Stimulated activated CD4-positive, alpha-beta T cell treated with anti-CD3 and anti-CD28 coated beads, Interleukin-1b, Interleukin-23, amount 100 ng/mL, for 48 hours (primary cell): Measurements from ENCODE around the gene ASCL1.

Experiments
- DNase-seq: peaks from one replicate; pipeline ENCODE4 v3.0.0-alpha.2; 2020

Gene ASCL1

GRCh38 chr12:102953221-102953620, 4.3 kb upstream of the ASCL1 start:
- no peak for DNase-seq

- peak; percentile 49 for DNase-seq
These were observed 3.3 kb upstream of the ASCL1 start for GRCh38 chr12:102954134-102954533.

- DNase-seq = no peak
These were observed 1.3 kb upstream of the ASCL1 start for GRCh38 chr12:102955926-102956737.

- DNase-seq = no peak
These were observed 641 bp upstream of the ASCL1 start for GRCh38 chr12:102956738-102957327.

- DNase-seq = peak; percentile 22
These were observed 777 bp downstream of the ASCL1 start for GRCh38 chr12:102958073-102958829.

- DNase-seq = no peak
These were observed 1.3 kb downstream of the ASCL1 start for GRCh38 chr12:102958830-102959176.

- no peak for DNase-seq
These were observed 1.9 kb downstream of the ASCL1 start for GRCh38 chr12:102959391-102959790.

- no peak for DNase-seq
These were observed 3.4 kb downstream of the ASCL1 start for GRCh38 chr12:102960766-102961465.

- no peak for DNase-seq
These were observed 4.0 kb downstream of the ASCL1 start for GRCh38 chr12:102961466-102961855.

GRCh38 chr12:102962532-102962931, 5.1 kb downstream of the ASCL1 start:
- no peak for DNase-seq

GRCh38 chr12:102962986-102963385, 5.5 kb downstream of the ASCL1 start:
- DNase-seq = no peak

- no peak for DNase-seq
These were observed 6.3 kb downstream of the ASCL1 start for GRCh38 chr12:102963796-102964195.

- no peak for DNase-seq
These were observed 7.4 kb downstream of the ASCL1 start for GRCh38 chr12:102964872-102965271.

GRCh38 chr12:102965281-102966155, 8.0 kb downstream of the ASCL1 start:
- DNase-seq = no peak

GRCh38 chr12:102966200-102966863, 8.9 kb downstream of the ASCL1 start:
- no peak for DNase-seq

GRCh38 chr12:102970780-102971179, 13.3 kb downstream of the ASCL1 start:
- DNase-seq = no peak

- DNase-seq = no peak
These were observed 13.8 kb downstream of the ASCL1 start for GRCh38 chr12:102971227-102971626.

- no peak for DNase-seq
These were observed 16.1 kb downstream of the ASCL1 start for GRCh38 chr12:102973583-102973982.

- DNase-seq = no peak
These were observed 19.3 kb downstream of the ASCL1 start for GRCh38 chr12:102976609-102977280.

- no peak for DNase-seq
These were observed 20.7 kb downstream of the ASCL1 start for GRCh38 chr12:102977945-102978706.
